ENCODE measurements around the gene BCAP31. TPM values are rescaled to one million over a fixed set of nuclear protein-coding genes. Genes with fewer than 3 reads are reported as not detected.

BCAP31 gene
- total and polyA plus RNA-seq, 2 of the 13 experiments (the other 11 are each of a cell fraction or from before 2014, with no cell fraction given): 139 to 178 TPM

DNA sequence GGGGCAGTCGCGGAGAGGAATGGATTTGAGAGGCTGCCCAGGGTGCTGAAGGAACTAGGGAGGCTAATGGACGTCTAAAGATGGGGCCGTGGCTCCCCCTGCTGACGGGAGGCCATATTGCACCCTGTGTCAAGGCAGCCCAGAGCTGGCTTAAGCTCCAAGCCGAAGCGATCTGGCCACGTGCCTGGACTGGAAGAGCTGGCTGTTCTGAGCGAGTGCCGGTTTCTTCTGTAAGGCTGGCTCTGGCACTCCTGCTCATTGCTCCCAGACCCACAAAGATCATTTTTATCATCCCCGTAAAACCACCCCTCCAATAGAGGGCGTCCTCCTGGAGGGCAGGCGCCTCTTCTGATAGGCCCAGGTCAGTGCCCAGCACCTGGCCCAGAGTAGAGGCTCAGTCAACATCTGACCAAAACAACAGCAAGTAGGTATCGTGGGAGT, 56.2 kb downstream of the BCAP31 start (continued):
- TF ChIP-seq, protein P1, sequence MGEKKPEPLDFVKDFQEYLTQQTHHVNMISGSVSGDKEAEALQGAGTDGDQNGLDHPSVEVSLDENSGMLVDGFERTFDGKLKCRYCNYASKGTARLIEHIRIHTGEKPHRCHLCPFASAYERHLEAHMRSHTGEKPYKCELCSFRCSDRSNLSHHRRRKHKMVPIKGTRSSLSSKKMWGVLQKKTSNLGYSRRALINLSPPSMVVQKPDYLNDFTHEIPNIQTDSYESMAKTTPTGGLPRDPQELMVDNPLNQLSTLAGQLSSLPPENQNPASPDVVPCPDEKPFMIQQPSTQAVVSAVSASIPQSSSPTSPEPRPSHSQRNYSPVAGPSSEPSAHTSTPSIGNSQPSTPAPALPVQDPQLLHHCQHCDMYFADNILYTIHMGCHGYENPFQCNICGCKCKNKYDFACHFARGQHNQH (CRISPR knock-in tag; IDR thresholded peaks at IDR 0.05): no peak
- TF ChIP-seq ATAD3A (CRISPR knock-in tag; IDR thresholded peaks at IDR 0.05) (no peak), ZSCAN31 (CRISPR knock-in tag; IDR thresholded peaks at IDR 0.05; ENCODE audit: low read depth) (no peak), ZNF572 (CRISPR knock-in tag; IDR thresholded peaks at IDR 0.05) (no peak), RARG (CRISPR knock-in tag; IDR thresholded peaks at IDR 0.05; ENCODE audit: low read depth) (no peak), STAG1 (CRISPR knock-in tag; IDR thresholded peaks at IDR 0.05) (peak; percentile 95), ERF (CRISPR knock-in tag; IDR thresholded peaks at IDR 0.05) (no peak), KAT8 (CRISPR knock-in tag; IDR thresholded peaks at IDR 0.05) (no peak), ELK4 (CRISPR knock-in tag; IDR thresholded peaks at IDR 0.05; ENCODE audit: borderline replicate concordance) (no peak), XRCC5 (optimal IDR thresholded peaks at IDR 0.05; ENCODE audit: low read length) (peak; percentile 25), CHCHD3 (CRISPR knock-in tag; IDR thresholded peaks at IDR 0.05) (no peak), ZNF441 (CRISPR knock-in tag; IDR thresholded peaks at IDR 0.05; ENCODE audit: borderline replicate concordance) (no peak), AKNA (CRISPR knock-in tag; IDR thresholded peaks at IDR 0.05; ENCODE audit: borderline replicate concordance) (no peak), GTF2F1 (IDR thresholded peaks at IDR 0.05; ENCODE audit: low read length) (no peak), BCL6 (CRISPR knock-in tag; IDR thresholded peaks at IDR 0.05) (no peak), MBNL3 (CRISPR knock-in tag; conservative IDR thresholded peaks at IDR 0.05) (no peak)

All from HepG2 (cell line).